Stomach (tissue), 4 donors: Measurements from ENCODE around the gene TEAD1.

Experiments
- CTCF ChIP-seq, 7 experiments: fragments of 450-650 bp in 4 of 7; fragments of 200-600 bp in 3 of 7; sonication (generic) in 3 of 7; IDR thresholded peaks; one replicate each; pipeline ENCODE4 v1.5.1; 2016 to 2019; ENCODE audit warnings: antibody characterized with exemption in 7 of 7, control low read depth in 2 of 7, mild to moderate bottlenecking in 1 of 7
- EP300 ChIP-seq: sonication (generic); formaldehyde crosslinking; IDR thresholded peaks from one replicate; pipeline ENCODE4 v1.6.1; 2017; ENCODE audit warnings: antibody characterized with exemption
- POLR2A ChIP-seq, 4 donors: fragments of 450-650 bp; IDR thresholded peaks; one replicate each; pipeline ENCODE4 v1.6.1; 2016; ENCODE audit warnings: antibody characterized with exemption in 4 of 4, control low read depth in 2 of 4, mild to moderate bottlenecking in 1 of 4, moderate library complexity in 1 of 4

DNA sequence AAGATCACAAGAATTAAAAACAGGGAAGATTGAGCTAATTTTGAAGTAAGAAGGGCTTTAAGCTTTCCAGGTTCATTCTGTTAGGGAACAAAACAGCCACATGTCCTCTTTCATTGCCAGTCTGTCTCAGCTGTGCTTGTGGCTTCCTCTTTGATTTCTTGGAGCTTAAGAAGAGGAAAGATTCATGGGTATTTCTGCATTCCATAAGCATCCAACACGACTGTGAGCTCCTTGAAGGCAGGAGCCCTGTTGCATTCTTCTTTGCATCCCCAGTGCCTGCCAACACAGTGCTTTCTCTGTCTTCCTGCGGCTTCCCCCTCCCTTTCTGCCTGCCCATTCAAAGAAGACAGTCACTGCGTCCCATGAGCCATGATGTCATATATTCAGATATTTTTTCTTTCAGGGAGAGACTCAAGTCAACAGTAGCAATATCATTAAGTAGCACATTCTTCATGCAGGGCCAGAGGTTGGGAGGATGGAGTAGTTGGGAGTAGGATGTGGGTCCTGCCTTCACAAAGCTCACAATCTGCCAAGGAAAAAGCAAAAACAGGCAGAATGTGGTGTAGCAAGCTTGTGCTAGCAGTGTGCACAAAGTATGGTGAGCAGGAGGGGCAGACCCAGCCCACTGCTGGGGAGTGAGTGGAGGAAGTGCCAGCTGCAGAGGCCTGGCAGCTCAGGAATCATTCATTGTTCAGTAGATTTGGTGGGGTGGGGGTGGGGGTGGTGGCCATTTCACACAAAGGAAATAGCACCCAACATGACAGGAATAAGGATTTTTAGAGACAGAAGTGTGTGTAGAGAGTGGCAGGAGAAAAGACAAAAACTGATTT lies 172.8 kb downstream of the TEAD1 start:
- TF ChIP-seq CTCF (IDR thresholded peaks at IDR 0.05) (no peak), POLR2A (IDR thresholded peaks at IDR 0.05) (no peak), EP300 (no peak)
